ENCODE results near the gene PIN1. TPM values are rescaled to one million over a fixed set of nuclear protein-coding genes. Genes with fewer than 3 reads are reported as not detected.

The PIN1 gene
- polyA plus RNA-seq, 3 donors = 67.4 to 79.8 (median 68.3) TPM

GRCh38 chr19:9860407-9860806 lies 25.3 kb downstream of the PIN1 start:
- H3K9me3 ChIP-seq (replicated peaks in 1 of 2; ENCODE audit: control insufficient read depth in 1 of 2, insufficient read depth in 1 of 2, low read length in 2 of 2) = no peaks in the 10 kb centered on the region
- H3K4me3 ChIP-seq (replicated peaks in 1 of 3; ENCODE audit: low read depth in 2 of 3, low read length in 3 of 3) = no peak overlapping the region
- DNase-seq = no peak
- no peak overlapping the region for H3K27ac ChIP-seq (ENCODE audit: low read depth in 1 of 2, low read length in 2 of 2)
- H3K9me3 Mint-ChIP-seq = peaks cover 0 to 2% (median 0%) of the 10 kb centered on the region in 7 donors
- no peaks in the 10 kb centered on the region for H3K36me3 Mint-ChIP-seq
- H3K79me2 ChIP-seq (ENCODE audit: insufficient read depth, low read length) = no peaks in the 10 kb centered on the region
- H3K4me2 ChIP-seq (replicated peaks; ENCODE audit: extremely low read depth, low read length, poor library complexity, severe bottlenecking) = no peak overlapping the region
- H3K9ac ChIP-seq (ENCODE audit: insufficient read depth, low read length, poor library complexity, severe bottlenecking) = no peak overlapping the region
- H3K36me3 ChIP-seq (replicated peaks in 1 of 2; ENCODE audit: control insufficient read depth in 1 of 2, insufficient read depth in 2 of 2, low read length in 2 of 2) = no peaks in the 10 kb centered on the region
- peaks cover 2 to 9% (median 3%) of the 10 kb centered on the region in 3 donors for H3K27me3 Mint-ChIP-seq (ENCODE audit: low read depth in 3 of 3)
- H3K27ac Mint-ChIP-seq = no peak overlapping the region
- intact Hi-C loops (cut with micrococcal nuclease) = no loop called here
- TF ChIP-seq, protein P1, sequence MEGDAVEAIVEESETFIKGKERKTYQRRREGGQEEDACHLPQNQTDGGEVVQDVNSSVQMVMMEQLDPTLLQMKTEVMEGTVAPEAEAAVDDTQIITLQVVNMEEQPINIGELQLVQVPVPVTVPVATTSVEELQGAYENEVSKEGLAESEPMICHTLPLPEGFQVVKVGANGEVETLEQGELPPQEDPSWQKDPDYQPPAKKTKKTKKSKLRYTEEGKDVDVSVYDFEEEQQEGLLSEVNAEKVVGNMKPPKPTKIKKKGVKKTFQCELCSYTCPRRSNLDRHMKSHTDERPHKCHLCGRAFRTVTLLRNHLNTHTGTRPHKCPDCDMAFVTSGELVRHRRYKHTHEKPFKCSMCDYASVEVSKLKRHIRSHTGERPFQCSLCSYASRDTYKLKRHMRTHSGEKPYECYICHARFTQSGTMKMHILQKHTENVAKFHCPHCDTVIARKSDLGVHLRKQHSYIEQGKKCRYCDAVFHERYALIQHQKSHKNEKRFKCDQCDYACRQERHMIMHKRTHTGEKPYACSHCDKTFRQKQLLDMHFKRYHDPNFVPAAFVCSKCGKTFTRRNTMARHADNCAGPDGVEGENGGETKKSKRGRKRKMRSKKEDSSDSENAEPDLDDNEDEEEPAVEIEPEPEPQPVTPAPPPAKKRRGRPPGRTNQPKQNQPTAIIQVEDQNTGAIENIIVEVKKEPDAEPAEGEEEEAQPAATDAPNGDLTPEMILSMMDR (IDR thresholded peaks at IDR 0.05) = no peak
- WGBS (ENCODE audit: insufficient coverage) = 84% methylated on average over 2 of the region's 8 CpGs
- H3K4me1 Mint-ChIP-seq = peaks cover 14% of the 10 kb centered on the region
- H3K4me1 ChIP-seq (ENCODE audit: control insufficient read depth in 1 of 2, insufficient read depth in 2 of 2, low read length in 2 of 2) = peaks cover 0 to 12% of the 10 kb centered on the region in 2 donors
- no peak overlapping the region for H3K4me3 Mint-ChIP-seq
- H4K20me1 ChIP-seq (ENCODE audit: insufficient read depth, low read length) = no peaks in the 10 kb centered on the region
- no peaks in the 10 kb centered on the region for H3K27me3 ChIP-seq (ENCODE audit: control insufficient read depth in 2 of 2, insufficient read depth in 2 of 2, low read length in 2 of 2)
- H2AFZ ChIP-seq (ENCODE audit: insufficient read depth, low read depth, low read length, poor library complexity, severe bottlenecking) = no peak overlapping the region

GRCh38 chr19:9861503-9861902 lies 26.4 kb downstream of the PIN1 start:
- no peak overlapping the region for H2AFZ ChIP-seq (ENCODE audit: insufficient read depth, low read depth, low read length, poor library complexity, severe bottlenecking)
- no peak overlapping the region for H3K27ac ChIP-seq (ENCODE audit: low read depth in 1 of 2, low read length in 2 of 2)
- DNase-seq = no peak
- H4K20me1 ChIP-seq (ENCODE audit: insufficient read depth, low read length) = no peaks in the 10 kb centered on the region
- TF ChIP-seq, protein P1 (IDR thresholded peaks at IDR 0.05) = no peak
- H3K4me3 Mint-ChIP-seq = no peak overlapping the region
- H3K9me3 ChIP-seq (replicated peaks in 1 of 2; ENCODE audit: control insufficient read depth in 1 of 2, insufficient read depth in 1 of 2, low read length in 2 of 2) = no peaks in the 10 kb centered on the region
- peaks cover 0 to 2% (median 0%) of the 10 kb centered on the region in 7 donors for H3K9me3 Mint-ChIP-seq
- no peaks in the 10 kb centered on the region for H3K36me3 Mint-ChIP-seq
- no peaks in the 10 kb centered on the region for H3K27me3 ChIP-seq (ENCODE audit: control insufficient read depth in 2 of 2, insufficient read depth in 2 of 2, low read length in 2 of 2)
- H3K4me1 Mint-ChIP-seq = peaks cover 14% of the 10 kb centered on the region
- no peaks in the 10 kb centered on the region for H3K79me2 ChIP-seq (ENCODE audit: insufficient read depth, low read length)
- no peak overlapping the region for H3K4me2 ChIP-seq (replicated peaks; ENCODE audit: extremely low read depth, low read length, poor library complexity, severe bottlenecking)
- peak overlapping the region in 1 of 7 donors; percentile 27 for H3K27ac Mint-ChIP-seq
- intact Hi-C loops (cut with micrococcal nuclease) = no loop called here
- no peak overlapping the region for H3K9ac ChIP-seq (ENCODE audit: insufficient read depth, low read length, poor library complexity, severe bottlenecking)
- WGBS (ENCODE audit: insufficient coverage) = 86% methylated on average over 1 of the region's 1 CpG
- H3K27me3 Mint-ChIP-seq (ENCODE audit: low read depth in 3 of 3) = peaks cover 3 to 9% (median 4%) of the 10 kb centered on the region in 3 donors
- H3K4me1 ChIP-seq (ENCODE audit: control insufficient read depth in 1 of 2, insufficient read depth in 2 of 2, low read length in 2 of 2) = peaks cover 0 to 12% of the 10 kb centered on the region in 2 donors
- no peak overlapping the region for H3K4me3 ChIP-seq (replicated peaks in 1 of 3; ENCODE audit: low read depth in 2 of 3, low read length in 3 of 3)
- H3K36me3 ChIP-seq (replicated peaks in 1 of 2; ENCODE audit: control insufficient read depth in 1 of 2, insufficient read depth in 2 of 2, low read length in 2 of 2) = no peaks in the 10 kb centered on the region

All from CD14-positive monocyte (primary cell).